ENCODE measurements around the gene CD200R1.
A peak's percentile ranks its signal among the peaks of the same experiment; 100 is the strongest.

Gene CD200R1

DNA sequence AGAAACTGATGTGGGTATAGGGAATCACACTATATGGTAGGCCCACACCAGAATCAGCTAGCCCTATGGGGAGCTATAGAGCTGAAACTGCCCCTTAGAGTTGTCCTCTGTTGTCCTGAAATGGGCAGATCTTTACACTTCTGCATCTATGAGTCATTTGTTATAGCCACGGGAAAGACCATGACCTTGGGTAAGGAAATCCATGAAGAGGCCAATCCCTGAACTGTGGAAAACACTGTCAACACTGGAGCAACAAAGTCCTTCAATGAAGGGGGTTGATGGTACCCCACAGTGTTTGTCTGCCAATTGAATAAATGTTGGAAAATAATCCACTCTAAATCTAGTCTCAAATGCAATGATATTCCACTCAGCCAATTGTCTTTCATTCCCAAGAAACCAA, 5.2 kb upstream of the CD200R1 start:
- Mint-ChIP-seq H3K4me3 (no peak overlapping the region), H3K36me3 (ENCODE audit: low read depth) (no peaks in the 10 kb centered on the region), H3K9me3 (no peaks in the 10 kb centered on the region), H3K27ac (no peak overlapping the region), H3K27me3 (ENCODE audit: low read depth) (peaks cover 4% of the 10 kb centered on the region), H3K4me1 (no peaks in the 10 kb centered on the region)
- TF ChIP-seq, protein P1, sequence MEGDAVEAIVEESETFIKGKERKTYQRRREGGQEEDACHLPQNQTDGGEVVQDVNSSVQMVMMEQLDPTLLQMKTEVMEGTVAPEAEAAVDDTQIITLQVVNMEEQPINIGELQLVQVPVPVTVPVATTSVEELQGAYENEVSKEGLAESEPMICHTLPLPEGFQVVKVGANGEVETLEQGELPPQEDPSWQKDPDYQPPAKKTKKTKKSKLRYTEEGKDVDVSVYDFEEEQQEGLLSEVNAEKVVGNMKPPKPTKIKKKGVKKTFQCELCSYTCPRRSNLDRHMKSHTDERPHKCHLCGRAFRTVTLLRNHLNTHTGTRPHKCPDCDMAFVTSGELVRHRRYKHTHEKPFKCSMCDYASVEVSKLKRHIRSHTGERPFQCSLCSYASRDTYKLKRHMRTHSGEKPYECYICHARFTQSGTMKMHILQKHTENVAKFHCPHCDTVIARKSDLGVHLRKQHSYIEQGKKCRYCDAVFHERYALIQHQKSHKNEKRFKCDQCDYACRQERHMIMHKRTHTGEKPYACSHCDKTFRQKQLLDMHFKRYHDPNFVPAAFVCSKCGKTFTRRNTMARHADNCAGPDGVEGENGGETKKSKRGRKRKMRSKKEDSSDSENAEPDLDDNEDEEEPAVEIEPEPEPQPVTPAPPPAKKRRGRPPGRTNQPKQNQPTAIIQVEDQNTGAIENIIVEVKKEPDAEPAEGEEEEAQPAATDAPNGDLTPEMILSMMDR (IDR thresholded peaks at IDR 0.05; ENCODE audit: unreplicated experiment in 3 of 3) = no peak

DNA sequence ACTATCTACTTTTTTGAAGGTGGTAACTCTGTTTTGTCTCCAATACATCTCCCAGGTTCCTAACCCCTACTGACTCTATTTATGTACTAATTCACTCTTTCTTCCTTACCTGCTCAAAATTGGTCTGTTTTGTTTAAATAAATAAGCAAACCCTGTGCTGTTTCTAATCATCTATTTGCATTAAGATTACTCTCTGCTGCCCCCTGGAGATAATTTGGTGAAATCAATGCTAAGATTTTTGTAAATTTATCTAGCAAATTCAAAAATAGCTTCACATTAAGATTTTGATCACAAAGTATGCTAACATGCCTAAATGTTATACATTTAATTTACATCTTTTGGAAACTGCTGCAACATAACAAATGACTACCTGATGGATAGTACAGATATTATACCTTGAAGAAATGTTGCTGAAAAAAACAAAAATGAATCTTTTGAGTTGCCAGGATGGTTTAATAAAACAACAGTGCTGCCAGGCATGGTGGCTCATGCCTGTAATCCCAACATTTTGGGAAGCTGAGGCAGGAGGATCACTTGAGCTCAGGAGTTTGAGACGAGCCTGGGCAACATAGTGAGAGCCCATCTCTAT, 4.4 kb upstream of the CD200R1 start:
- H3K36me3 Mint-ChIP-seq (ENCODE audit: low read depth) = no peaks in the 10 kb centered on the region
- H3K4me3 Mint-ChIP-seq = no peak overlapping the region
- peaks cover 4% of the 10 kb centered on the region for H3K27me3 Mint-ChIP-seq (ENCODE audit: low read depth)
- H3K9me3 Mint-ChIP-seq = no peaks in the 10 kb centered on the region
- no peak overlapping the region for H3K27ac Mint-ChIP-seq
- TF ChIP-seq, protein P1 (IDR thresholded peaks at IDR 0.05; ENCODE audit: unreplicated experiment in 3 of 3) = peak; percentile 60 to 82 (median 75)
- no peaks in the 10 kb centered on the region for H3K4me1 Mint-ChIP-seq

DNA sequence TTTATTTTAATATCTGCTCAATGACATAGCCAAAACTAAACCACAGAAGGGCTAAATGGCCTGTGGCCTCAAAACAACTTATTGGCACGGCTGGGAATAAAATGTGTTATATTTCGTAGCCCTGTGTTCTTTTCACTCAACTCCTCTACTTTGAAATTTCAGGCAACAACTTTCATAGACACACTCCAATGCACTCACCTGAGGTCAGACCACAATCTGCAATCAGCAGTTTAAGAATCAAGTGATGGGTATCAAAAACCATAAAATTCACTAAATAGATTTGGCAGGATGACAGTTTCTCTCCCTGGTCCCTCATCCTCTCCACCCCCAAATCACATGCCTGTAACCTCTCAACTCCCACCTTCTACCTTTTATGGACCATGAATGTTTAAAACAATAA, 2.0 kb upstream of the CD200R1 start:
- no peak overlapping the region for H3K4me3 Mint-ChIP-seq
- H3K27ac Mint-ChIP-seq = no peak overlapping the region

DNA sequence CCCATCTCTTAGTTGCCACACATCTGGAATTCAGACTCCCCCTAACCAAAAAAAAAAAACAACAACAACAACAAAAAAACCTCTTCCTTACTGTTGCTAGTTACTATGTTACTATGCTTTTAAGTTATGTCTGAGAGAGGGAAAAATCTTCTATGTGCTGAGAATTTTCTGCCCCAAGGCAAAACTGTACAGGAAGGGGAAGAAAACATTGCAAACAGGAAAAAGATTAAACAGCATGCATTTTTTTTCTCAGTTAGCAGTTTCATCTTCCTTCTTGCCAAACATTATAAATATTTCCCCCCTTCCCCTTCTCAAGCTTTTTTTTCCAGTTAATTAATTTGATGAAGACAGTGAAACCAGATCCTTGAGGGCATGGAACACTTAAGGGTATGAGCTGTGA, 1.1 kb upstream of the CD200R1 start:
- Mint-ChIP-seq H3K27me3 (ENCODE audit: low read depth) (peaks cover 4% of the 10 kb centered on the region), H3K4me3 (no peak overlapping the region), H3K4me1 (no peaks in the 10 kb centered on the region), H3K36me3 (ENCODE audit: low read depth) (no peaks in the 10 kb centered on the region), H3K9me3 (no peaks in the 10 kb centered on the region), H3K27ac (no peak overlapping the region)
- TF ChIP-seq, protein P1 (IDR thresholded peaks at IDR 0.05; ENCODE audit: unreplicated experiment in 3 of 3) = no peak

More for the DNA sequence above, 2.0 kb upstream of the CD200R1 start:
- TF ChIP-seq, protein P1 (IDR thresholded peaks at IDR 0.05; ENCODE audit: unreplicated experiment in 3 of 3) = no peak
- H3K4me1 Mint-ChIP-seq = no peaks in the 10 kb centered on the region
- H3K9me3 Mint-ChIP-seq = no peaks in the 10 kb centered on the region
- H3K36me3 Mint-ChIP-seq (ENCODE audit: low read depth) = no peaks in the 10 kb centered on the region
- peaks cover 4% of the 10 kb centered on the region for H3K27me3 Mint-ChIP-seq (ENCODE audit: low read depth)

DNA sequence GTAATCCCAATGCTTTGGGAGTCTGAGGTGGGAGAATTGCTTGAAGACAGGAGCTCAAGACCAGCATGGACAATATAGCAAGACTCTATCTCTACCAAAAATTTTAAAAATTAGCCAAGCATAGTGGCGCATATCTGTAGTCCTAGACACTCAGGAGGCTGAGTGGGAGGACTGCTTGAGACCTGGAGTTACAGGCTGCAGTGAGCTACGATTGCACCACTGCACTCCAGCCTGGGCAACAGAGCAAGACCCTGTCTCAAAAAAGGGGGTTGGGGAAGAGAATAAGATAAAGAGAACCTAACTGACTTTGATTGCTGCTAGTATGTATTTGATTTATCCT, 755 bp downstream of the CD200R1 start:
- Mint-ChIP-seq H3K27me3 (ENCODE audit: low read depth) (peaks cover 4% of the 10 kb centered on the region), H3K4me3 (no peak overlapping the region), H3K36me3 (ENCODE audit: low read depth) (no peaks in the 10 kb centered on the region), H3K27ac (no peak overlapping the region), H3K4me1 (no peaks in the 10 kb centered on the region), H3K9me3 (no peaks in the 10 kb centered on the region)
- TF ChIP-seq, protein P1 (IDR thresholded peaks at IDR 0.05; ENCODE audit: unreplicated experiment in 3 of 3) = no peak
